Effector CD8-positive, alpha-beta T cell (primary cell): Measurements from ENCODE around the gene EIF5AL1.
"Not testable (repeated sequence)": the region's sequence is repeated elsewhere in the genome, so short reads cannot be mapped to it uniquely, and the experiment has no call there.

Source experiments
- DNase-seq: peaks from one replicate; lab custom pipeline; 2025; lab: John Stamatoyannopoulos, UW

Gene EIF5AL1

DNA sequence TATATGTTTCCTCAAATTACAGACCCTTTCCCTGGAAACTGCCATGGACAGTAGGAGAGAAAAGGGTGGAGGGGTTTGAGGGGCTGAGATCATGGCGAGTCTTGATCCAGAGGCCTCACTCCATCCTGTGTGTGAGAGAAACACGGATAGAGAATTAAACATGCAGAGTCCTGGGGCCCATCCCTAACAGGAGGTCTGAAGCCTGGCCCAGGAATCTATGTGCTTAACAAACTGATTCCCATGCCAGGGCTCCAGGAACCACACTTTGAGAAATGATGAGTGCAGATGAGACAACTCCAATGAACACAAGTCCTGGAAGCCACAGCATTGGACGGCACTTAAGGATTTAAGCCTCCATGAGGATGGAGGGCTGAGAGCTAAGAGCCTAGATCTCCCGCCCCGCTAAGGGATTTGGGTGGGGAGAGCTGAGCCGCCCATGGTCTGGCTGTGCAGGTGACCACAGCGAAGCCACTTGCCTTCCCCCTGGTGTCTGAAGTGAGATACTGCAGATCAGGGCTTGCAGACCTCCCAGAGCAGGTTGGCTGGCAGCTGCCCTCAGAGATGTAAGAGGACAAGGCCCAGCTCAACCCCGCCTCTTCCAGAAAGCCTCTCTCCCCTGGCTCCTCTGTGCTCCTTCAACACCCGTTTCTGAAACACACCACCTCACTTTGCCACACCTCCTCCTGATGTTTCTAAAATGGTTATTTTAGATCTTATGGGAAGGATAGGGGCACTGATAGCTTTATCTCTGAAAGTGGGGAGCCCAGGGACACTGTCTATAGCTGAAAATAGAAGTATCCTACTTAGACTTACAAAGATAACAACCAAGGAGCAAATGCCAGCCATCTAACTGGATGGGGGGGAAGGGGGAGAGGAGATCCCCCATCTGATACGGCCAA, 24.8 kb upstream of the EIF5AL1 start:
- DNase-seq, result no peak

DNA sequence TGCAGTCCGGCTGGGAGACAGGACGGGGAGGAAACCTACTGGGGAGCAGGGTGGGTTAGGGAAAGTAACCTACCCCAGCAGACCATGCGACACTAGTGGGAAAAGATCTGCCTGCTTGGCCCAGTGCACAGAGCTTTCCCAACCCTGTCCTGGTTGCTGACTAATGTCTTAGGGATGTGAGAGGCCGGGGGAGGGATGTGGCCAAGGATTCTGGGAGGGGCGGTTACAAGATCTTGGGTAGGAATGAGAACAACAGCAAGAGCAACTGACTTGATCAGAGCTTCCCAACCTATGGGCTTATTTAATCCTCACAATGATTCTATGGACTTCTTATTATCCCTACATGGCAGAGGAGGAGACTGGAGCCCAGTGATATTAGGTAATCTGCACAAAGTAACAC, 24.0 kb upstream of the EIF5AL1 start:
- DNase-seq, result no peak

DNA sequence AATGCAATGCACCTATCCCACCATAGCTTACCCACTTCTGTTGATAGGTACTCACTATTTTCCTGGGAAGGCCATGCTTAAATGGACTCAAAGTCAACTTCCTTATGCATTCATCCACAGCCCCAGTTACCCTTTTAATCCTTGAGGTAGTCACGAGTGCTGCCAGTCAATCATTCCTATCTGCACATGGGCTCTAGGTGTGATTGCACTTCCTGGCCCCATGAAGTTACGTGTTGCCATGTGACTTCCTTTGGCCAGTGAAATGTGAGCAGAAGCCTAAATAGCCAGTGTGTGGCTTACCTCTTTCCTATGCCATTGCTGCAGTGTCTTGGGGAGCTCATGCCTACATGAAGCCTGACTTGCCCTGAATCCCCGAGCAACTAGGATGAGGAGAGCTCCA, 23.5 kb upstream of the EIF5AL1 start:
- DNase-seq, result no peak

DNA sequence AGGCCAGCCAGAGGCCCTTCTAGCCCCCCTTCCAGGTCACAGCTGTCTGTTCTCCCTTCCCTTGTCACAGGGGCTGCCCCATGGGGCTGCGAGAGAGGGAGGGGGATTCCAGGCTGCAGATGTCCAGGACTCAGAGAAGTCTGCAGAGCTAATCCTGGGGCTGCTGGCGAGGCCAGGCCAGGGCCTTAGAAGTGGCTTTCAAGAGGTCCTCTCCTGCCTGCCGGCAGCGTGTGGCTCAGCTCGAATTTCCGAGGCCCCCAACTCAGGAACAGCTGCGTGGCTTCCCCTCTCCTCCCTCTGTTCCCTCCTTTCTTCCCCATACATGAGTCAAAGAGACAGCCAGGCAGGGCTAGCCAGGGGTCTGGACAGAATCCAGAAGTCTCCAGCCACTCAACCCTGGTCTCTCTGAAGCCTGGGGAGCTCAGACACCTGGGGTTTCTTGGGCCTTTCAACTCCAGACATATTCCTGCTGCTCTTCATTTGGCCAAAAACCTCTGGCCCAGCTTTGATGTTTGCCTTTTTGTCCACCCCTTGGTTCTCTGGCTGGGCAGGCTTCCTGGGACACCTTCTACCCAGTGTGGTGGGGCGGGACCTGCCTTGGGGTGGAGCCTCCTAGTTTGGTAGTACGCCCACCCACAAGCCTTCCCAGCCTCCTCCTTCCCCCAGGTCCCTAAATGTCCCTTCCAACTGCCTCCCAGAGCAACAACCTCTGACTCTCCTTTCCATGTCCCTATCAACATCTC, 21.8 kb upstream of the EIF5AL1 start:
- DNase-seq, result no peak

DNA sequence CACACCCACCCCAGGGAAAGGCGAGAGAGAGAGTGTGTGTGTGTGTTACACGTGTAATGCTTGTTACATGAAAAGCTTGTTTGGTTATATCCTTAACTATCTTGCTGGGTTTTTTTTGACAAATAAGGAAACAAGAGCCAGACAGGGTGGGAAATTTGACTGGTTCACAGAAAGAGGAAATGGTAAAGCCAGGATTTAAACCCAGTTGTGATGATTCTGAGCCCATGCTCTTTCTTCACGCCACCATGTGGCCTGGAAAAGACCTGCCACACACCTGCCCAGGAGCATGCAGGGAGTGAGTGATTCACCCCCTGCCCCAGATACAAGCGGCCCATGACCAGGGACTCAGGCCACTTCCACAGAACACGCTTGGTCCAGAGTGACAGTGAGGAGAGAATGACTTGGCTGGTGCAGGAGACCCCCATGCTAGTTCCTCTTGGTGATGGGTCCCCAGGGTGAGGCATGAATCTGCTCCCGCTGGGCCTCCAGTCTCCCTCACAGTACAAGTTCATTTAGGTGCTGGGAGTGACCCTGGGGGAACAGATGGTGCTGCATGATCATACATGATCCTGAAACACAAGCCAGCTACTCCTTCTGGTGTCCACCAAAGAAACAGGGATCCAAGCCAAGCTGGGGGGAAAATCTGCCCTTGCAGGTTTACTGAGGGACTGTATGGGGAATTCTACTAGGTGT, 21.0 kb upstream of the EIF5AL1 start:
- DNase-seq, result no peak

DNA sequence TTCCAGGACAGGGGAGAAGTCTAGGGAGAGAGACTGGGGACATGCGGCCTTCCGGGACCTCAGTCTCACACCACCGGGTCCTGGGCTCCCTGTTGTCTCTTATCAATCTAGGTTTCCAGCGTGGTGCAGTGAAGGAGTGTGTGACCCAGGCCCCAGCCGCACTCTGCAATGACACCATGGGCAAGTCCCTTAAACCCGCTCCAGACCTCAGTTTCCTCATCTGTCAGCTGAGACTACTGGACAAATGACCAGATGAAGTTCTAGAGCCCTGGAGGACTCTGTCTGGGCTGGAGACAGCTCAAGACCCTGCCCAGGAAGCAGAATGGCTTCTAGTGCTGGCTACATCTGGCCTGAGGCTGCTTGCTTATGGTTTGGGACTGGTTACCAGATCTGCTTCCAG, 20.1 kb upstream of the EIF5AL1 start:
- no peak for DNase-seq

DNA sequence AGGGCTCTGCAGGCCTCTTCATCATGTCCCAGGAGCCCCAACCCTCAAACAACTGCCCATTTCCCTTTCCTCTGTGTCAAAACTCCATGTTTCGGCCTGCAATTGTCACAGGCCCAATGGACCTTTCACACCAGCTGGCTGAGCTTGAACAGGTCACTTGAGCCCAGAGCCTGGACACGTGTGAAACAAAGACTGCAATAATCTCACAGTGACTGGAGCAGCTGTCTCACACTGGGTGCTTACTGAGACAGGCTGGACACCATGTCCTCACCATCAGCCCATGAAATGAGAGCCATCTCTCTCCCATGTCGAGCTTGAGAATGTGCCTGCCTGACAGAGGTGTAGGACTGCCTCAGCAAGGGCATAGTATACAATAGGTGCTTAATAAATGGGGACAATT, 19.5 kb upstream of the EIF5AL1 start:
- no peak for DNase-seq

DNA sequence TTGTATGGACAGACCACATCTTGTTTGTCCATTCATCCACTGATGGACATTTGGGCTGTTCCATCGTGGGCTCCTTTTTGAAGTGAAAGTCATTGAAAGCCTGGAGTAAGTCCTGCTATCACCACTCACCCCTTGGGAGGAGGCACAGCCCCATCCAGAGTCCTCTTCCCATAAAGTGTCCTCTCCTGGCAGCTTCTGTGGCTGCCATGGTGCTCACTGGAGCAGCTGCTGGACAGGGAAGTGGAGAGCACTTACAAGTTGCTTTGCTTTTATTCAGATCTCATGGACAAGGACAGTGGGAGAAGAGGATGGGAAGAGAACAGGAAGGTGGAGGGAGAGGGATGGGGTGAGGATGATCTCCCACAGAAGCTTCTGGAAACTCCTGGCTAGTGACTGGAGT, 18.5 kb upstream of the EIF5AL1 start:
- DNase-seq, result no peak

DNA sequence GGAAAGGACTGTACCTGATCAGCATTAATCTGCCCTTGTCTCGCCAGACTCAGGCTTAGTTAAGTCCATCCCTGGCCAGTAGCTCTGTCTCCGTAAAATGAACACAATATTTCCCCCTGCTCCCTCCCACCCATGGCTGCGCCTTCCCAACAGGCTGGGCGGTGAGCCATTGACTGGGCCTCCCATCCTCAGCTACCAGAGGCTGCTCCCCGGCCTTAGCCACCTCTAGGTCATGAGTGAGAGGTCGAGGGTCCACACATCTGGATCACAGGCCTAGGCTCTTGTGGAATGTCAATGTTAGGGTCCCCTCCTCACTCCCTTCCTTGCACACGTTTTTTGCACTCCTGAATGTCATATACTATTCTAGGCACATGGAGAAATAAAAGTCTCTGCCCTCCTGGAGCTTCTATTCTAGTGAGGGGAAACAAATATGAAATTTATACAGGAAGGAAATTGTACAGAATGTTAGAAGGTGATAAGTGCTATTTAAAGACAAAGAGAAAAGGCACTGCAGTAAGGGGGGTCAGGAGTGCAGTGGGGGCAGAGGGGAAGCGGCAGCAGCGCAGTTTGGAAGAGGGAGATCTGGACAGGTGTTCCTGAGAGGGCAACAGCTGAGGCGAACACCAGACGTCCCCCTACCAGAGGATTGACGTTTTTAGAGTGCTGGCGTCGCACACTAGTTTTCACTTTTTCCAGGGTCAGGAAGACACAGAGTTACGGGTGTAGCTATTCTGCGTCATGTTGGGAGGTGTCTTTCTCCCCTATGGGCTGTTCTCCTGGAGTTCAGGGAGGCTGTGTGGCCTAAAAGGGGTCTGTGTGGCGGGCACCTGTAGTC, 17.2 kb upstream of the EIF5AL1 start:
- no peak for DNase-seq

DNA sequence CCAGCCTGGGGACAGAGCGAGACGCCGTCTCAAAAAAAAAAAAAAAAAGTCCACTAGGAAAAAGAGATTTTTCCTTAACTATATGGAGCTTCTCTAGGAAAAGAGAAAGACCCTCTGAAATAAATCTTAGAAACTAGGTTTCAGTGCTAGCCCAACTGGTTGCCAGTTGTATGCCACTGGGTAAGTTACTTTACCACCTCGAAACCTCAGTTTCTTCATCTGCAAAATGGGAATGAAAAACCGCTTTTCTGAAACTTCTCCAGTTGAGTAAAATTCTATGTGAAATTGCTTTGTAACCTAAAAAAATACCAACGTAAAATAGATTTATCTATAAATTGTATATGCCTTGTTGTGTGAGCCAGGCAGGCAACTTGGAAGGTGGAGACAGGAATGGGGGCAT, 16.5 kb upstream of the EIF5AL1 start:
- DNase-seq, result no peak

DNA sequence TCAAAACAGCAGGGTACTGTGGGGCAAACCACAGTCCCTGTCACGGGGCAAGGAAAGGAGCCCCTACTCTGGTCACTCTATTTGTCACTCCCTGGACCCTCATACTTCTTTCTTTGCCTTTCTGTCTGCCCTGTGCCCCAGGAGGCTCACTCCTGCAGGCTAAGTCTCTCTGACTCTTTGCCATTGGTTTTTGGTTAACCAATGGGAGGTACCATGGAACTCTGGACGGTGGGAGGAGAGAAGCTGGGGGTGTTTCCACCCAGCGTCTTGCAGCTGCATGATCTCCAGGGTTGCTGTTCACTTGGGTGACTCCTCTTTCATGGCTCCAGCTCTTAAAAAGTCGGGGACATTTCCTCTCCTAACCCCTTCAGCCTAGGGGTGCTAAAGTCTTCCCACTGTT, 15.4 kb upstream of the EIF5AL1 start:
- no peak for DNase-seq

DNA sequence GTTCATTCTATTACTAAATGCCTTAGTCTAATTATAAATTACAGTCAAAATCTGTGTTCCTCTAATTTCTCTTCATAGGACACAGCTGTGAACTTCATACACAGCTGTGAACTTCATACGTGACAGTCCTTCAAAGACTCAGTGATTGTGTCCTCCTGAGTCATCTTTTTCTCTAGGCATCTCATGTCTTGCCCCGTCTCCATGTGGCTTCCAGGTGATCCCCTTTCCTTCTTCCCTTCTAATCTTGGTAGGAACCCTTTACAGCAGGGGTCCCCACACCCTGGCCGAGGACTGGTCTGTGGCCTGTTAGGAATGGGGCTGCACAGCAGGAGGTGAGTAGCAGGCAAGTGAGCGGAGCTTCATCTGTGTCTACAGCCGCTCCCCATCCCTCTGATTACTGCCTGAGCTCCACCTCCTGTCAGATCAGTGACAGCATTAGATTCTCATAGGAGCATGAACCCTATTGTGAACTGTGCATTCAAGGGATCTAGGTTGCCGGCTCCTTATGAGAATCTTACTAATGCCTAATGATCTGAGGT, 14.0 kb upstream of the EIF5AL1 start:
- no peak for DNase-seq

DNA sequence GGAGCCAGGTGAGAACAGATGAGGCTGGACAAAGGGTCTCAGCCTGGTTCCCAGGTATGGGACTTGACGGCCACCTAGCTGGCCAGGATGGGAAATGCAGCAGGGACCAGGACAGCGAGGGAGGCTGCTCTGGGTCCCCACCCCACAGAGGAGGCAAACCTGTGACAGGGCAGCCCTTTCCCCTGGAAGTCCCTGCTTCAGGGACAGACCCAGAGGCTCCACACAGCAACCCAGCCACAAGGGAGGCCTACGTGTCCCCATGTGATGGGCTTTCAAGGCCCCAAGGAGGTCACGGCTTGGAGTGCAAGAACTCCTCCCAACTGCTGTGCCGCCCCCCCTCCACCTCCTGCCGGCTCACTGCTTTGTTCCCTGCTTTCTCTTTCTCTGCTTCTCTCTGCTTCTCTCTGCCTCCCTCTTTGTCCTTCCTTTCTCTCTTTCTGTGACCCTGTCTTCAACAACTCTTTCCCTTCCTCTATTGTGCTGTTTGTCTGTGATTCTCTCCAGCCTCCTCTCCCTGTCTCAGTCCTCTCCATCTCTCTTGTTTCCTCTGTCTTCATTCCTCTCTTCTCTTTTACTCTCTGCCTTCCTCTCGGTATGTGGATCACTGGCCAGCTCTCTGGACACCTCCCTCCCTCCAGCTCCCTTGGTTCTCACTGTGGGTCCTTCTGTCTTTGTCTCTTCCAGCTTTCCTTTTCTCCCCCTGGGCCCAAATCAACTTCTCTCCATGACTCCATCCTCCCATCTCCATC, 9.6 kb upstream of the EIF5AL1 start:
- no peak for DNase-seq

DNA sequence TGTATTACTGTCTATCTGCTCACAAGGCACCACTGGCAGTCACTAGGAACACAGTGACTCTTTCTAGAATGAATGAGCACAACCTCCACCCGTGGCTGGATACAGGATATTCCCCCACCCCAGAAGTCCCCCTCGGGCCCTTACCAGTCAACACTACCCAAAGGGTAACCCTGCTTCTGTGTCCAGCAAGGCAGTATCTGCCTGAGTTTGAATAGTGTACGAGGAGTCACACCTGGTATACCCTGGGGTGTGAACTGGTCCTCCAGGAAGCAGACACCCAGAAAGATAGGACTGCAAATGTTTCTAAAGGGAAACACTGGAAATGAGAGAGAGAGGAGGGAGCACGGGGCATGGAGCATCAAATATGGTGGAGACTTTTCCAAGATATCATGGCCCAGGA, 8.5 kb upstream of the EIF5AL1 start:
- not testable (repeated sequence) for DNase-seq

DNA sequence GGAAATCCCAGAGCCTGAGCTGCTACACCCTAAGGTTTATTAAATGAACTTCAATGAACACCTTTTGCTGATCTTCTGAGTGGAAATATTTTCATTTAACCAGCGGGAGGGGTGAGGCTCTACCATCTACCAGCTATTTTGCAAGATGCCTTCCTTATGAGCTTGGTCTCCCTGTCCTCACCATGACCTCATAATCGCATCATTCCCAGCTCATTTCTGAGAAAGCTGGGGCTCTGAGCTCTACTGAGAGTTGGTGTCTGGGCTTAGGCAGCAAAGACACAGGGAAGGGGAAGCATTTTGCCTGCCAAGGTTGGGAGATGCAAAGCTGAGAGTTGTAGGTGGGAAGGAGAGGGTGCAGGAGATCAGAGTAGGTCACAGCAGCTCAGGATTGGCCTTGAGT, 7.8 kb upstream of the EIF5AL1 start:
- DNase-seq, result not testable (repeated sequence)

DNA sequence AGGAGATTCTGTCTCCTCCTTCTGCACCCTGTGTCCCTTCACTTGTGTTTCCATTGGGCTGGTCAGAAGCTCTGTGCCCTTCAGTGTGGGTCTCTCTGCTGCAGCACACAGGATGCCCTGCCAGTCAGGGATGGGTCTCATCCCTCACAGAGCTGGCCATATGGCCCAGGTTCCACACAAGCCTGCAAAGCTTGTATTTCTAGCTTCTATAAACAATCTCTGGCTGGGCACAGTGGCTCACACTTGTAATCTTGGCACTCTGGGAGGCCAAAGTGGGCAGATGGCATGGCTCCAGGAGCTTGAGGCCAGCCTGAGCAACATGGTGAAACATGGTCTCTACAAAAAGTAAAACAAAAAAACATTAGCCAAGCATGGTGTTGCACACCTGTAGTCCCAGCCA, 7.0 kb upstream of the EIF5AL1 start:
- not testable (repeated sequence) for DNase-seq

DNA sequence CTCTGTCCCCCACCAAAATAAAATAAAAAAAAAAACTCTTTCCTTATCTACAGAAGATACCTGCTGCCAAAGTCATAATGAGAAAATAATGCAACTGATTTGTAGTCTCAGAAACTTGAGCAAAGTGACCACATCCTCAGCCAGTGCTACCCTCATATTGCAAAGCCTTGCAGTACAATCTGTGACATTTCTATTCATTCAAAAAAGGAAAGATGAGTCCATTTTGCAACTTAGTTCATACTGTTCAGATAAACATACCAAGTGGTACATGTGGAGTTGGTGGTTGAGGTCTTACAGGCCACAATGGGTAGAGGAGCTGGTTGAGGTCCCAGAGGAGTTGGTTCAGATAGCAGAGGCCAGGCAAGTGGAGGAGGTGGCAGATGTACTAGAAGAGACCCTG, 6.5 kb upstream of the EIF5AL1 start:
- DNase-seq, result no peak

DNA sequence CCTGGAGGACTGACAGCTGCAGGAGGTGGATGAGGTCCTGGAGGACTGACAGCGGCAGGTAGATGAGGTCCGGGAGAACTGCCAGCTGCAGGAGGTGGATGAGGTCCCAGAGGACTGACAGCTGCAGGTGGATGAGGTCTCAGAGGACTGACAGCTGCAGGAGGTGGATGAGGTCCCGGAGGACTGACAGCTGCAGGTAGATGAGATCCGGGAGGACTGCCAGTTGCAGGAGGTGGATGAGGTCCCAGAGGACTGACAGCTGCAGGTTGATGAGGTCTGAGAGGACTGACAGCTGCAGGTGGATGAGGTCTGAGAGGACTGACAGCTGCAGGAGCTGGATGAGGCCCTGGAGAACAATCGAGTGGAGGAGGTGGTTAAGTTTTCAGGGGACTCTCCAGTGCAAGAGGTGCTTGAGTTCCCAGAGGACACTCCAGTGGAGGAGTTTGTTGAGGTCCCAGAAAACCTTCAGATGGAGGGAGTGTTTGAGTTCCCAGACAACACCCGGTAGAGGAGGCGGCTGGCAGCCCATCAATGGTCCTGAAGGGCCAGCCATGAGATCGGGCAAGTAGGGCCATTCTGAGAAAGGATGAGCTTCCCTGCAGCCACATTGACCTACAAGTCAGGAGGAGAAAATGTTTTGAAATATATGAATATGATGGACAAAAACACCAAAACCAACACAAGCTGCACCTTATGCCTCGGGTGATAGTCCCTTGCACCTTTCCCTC, 4.7 kb upstream of the EIF5AL1 start:
- DNase-seq, result no peak

DNA sequence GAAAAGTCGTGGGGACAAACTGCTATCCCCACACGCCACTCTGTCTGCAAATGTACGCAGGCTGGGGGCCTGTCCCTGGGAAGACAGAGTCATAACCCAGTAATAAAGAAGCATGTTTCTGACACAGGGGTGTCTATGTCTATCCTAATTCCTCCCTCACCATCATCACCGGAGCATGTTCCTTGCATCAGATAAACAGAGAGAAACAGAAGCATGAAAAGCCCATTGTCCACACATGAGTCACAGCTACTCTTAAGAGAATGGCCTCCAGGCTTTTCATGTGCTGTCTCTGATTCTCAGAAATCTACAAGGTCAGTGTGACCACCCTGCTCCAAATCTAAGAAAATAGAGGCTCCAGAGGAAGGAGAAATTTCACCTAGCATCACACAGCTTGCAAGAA, 4.1 kb upstream of the EIF5AL1 start:
- DNase-seq, result not testable (repeated sequence)

DNA sequence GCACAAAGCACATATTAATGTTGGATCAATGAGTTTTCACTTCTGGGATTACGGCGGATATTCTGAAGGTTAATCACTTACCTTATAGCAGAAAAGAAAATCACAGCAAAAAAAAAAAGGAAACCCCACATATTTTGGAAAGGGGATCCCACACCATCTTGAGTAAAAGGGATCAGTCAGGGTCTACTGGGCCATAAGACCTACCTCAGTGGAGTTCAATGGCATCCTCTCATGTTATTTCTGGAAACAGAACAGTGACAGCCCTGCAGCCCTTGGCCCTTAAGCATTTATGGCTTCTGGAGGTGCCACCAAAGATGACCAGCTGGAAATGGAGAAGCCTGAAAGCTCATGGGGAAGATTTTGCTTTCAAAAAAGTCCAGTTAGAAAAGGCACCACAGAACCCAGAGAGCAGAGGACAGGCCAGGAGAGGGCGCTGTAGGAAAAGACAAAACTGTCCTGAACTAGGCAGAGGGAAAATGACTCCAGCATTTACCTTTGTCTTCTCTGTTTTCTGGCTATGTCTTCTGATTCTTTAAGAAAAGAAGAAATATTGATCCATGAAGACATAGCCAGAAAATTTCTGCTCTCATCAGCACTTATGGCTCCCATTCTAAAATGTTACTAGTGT, 2.9 kb upstream of the EIF5AL1 start:
- DNase-seq, result not testable (repeated sequence)
